Measurements from ENCODE around the gene BEND7. TPM values are rescaled to one million over a fixed set of nuclear protein-coding genes. Genes with fewer than 3 reads are reported as not detected.

BEND7 gene
- polyA plus RNA-seq, 1 donor from 2014 or later, result not detected

DNA sequence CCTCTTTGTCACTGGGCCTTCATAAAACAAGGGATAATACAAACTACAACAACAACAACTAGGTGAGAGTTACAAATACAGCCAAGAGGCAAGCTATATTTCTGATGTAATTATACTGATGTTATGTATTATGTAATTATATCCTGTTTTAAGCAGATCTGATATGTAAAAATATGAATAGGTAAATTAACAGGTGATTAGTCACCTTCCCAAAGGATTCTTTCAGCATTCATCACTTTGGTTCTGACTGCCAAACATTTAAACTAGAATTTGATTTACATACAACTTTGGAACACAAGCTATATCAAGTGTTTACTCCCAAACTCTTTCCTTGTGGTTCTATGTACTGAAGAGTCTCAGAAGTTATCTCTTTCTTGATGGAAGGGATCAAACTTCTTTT, 53.7 kb downstream of the BEND7 start:
- peaks cover 2% of the 10 kb centered on the region for H3K27me3 Mint-ChIP-seq
- peaks cover 2% of the 10 kb centered on the region for H3K36me3 Mint-ChIP-seq
- peaks cover 0 to 2% (median 0%) of the 10 kb centered on the region in 3 donors for H3K9me3 Mint-ChIP-seq
- H3K4me3 Mint-ChIP-seq, result no peak overlapping the region
- no peaks in the 10 kb centered on the region for H3K4me1 Mint-ChIP-seq
- no peak overlapping the region for H3K27ac Mint-ChIP-seq

DNA sequence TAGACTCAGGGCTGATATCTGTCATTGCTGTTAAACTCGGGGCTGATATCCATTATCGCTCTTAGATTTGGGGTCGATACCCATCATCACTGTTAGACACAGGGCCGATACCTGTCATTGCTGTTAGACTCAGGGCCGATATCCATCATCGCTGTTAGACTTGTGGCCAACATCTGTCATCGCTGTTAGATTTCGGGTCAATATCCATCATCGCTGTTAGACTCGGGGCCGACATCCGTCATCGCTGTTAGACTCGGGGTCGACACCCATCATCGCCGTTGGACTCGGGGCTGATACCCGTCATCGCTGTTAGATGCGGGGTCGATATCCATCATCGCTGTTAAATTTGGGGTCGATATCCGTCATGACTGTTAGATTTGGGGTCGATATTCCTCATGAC, 54.8 kb downstream of the BEND7 start:
- Mint-ChIP-seq H3K27me3 (peaks cover 2% of the 10 kb centered on the region), H3K9me3 (peaks cover 0 to 2% (median 0%) of the 10 kb centered on the region in 3 donors), H3K27ac (no peak overlapping the region), H3K4me3 (no peak overlapping the region), H3K36me3 (peaks cover 2% of the 10 kb centered on the region), H3K4me1 (no peaks in the 10 kb centered on the region)

DNA sequence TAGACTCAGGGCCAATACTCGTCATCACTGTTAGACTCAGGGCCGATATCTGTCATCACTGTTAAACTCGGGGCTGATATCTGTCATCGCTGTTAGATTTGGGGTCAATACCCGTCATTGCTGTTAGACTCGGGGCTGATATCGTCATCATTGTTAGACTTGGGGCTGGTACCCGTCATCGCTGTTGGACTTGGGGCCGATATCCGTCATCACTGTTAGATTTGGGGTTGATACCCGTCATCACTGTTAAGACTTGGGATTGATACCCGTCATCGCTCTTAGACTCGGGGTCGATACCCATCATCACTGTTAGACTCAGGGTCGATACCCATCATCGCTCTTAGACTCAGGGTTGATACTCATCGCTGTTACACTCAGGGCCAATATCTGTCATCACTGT, 56.5 kb downstream of the BEND7 start:
- peaks cover 0 to 2% (median 0%) of the 10 kb centered on the region in 3 donors for H3K9me3 Mint-ChIP-seq
- no peaks in the 10 kb centered on the region for H3K36me3 Mint-ChIP-seq
- H3K27me3 Mint-ChIP-seq, result no peaks in the 10 kb centered on the region
- H3K27ac Mint-ChIP-seq, result no peak overlapping the region
- no peak overlapping the region for H3K4me3 Mint-ChIP-seq
- H3K4me1 Mint-ChIP-seq, result no peaks in the 10 kb centered on the region

GRCh38 chr10:13470270-13470669, 58.5 kb downstream of the BEND7 start:
- H3K27me3 Mint-ChIP-seq, result no peaks in the 10 kb centered on the region
- H3K27ac Mint-ChIP-seq, result no peak overlapping the region
- H3K9me3 Mint-ChIP-seq, result peaks cover 0 to under 1% (median 0%) of the 10 kb centered on the region in 3 donors
- no peak overlapping the region for H3K4me3 Mint-ChIP-seq
- no peaks in the 10 kb centered on the region for H3K4me1 Mint-ChIP-seq
- no peaks in the 10 kb centered on the region for H3K36me3 Mint-ChIP-seq

GRCh38 chr10:13462551-13462950, 66.3 kb downstream of the BEND7 start:
- no peak overlapping the region for H3K4me3 Mint-ChIP-seq
- H3K27ac Mint-ChIP-seq, result no peak overlapping the region
- H3K4me1 Mint-ChIP-seq, result no peaks in the 10 kb centered on the region
- peaks cover 5% of the 10 kb centered on the region for H3K27me3 Mint-ChIP-seq
- H3K9me3 Mint-ChIP-seq, result peaks cover 0 to 14% (median 7%) of the 10 kb centered on the region in 3 donors
- peaks cover 1% of the 10 kb centered on the region for H3K36me3 Mint-ChIP-seq

- Mint-ChIP-seq H3K9me3 (peaks cover 0 to 14% (median 7%) of the 10 kb centered on the region in 3 donors), H3K27ac (no peak overlapping the region), H3K36me3 (peaks cover 5% of the 10 kb centered on the region), H3K27me3 (peaks cover 15% of the 10 kb centered on the region), H3K4me3 (no peak overlapping the region), H3K4me1 (peaks cover 0 to 6% (median 6%) of the 10 kb centered on the region in 3 donors)
These were observed 70.2 kb downstream of the BEND7 start for GRCh38 chr10:13458687-13459012.

DNA sequence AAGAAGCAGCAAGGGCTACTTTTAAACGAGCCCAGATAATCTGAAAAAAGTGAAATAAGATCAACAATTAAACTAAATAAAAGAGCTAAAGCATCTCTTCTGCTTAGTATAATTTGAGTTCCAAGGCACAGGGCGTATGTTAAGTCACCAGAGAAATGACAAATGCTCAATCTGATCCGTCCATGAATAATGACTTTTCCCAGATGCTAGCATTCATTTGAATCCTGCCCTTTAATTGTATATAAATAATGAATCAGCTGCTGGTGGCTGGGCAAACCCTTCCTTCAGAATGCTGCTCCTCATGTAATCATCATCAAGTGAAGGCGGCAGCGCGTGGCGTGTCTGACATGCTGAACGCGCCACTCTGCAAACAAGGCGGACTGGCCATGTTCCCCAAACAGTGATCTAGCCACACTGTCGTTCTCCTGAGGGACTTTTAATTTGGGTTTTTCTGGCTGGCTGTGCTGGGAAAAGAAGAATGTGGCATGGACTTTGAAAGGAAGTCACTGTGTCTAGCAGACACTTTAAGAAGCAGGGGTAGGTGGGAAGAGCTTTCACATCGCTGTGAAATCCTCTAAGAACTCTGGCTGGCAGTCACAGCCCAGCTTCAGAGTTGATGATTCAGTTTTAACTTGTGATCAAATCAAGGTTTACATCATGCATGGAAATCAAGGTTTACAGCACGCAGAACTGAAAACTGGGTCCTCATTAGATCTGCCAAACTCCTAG, 70.7 kb downstream of the BEND7 start:
- Mint-ChIP-seq H3K36me3 (peaks cover 5% of the 10 kb centered on the region), H3K4me1 (peaks cover 0 to 6% (median 6%) of the 10 kb centered on the region in 3 donors), H3K27me3 (peaks cover 15% of the 10 kb centered on the region), H3K9me3 (peaks cover 0 to 13% (median 6%) of the 10 kb centered on the region in 3 donors), H3K27ac (no peak overlapping the region), H3K4me3 (no peak overlapping the region)

- Mint-ChIP-seq H3K4me3 (peak overlapping the region in 1 of 4 donors; percentile 34), H3K9me3 (no peaks in the 10 kb centered on the region), H3K27me3 (peaks cover 14% of the 10 kb centered on the region), H3K36me3 (peaks cover 4% of the 10 kb centered on the region), H3K4me1 (peaks cover 0 to 6% (median 6%) of the 10 kb centered on the region in 3 donors), H3K27ac (no peak overlapping the region)
These were observed 74.9 kb downstream of the BEND7 start for GRCh38 chr10:13453896-13454295.

- Mint-ChIP-seq H3K9me3 (no peaks in the 10 kb centered on the region), H3K27ac (no peak overlapping the region), H3K4me1 (peaks cover 0 to 6% (median 6%) of the 10 kb centered on the region in 3 donors), H3K27me3 (peaks cover 4% of the 10 kb centered on the region), H3K4me3 (no peak overlapping the region), H3K36me3 (peaks cover 2% of the 10 kb centered on the region)
These were observed 78.7 kb downstream of the BEND7 start for GRCh38 chr10:13450069-13450468.

GRCh38 chr10:13449296-13449695, 79.5 kb downstream of the BEND7 start:
- Mint-ChIP-seq H3K4me3 (no peak overlapping the region), H3K9me3 (no peaks in the 10 kb centered on the region), H3K27ac (no peak overlapping the region), H3K4me1 (peaks cover 0 to 6% (median 6%) of the 10 kb centered on the region in 3 donors), H3K27me3 (peaks cover 4% of the 10 kb centered on the region), H3K36me3 (no peaks in the 10 kb centered on the region)

GRCh38 chr10:13448216-13448615, 80.6 kb downstream of the BEND7 start:
- H3K4me3 Mint-ChIP-seq, result no peak overlapping the region
- peaks cover 8% of the 10 kb centered on the region for H3K27me3 Mint-ChIP-seq
- H3K9me3 Mint-ChIP-seq, result no peaks in the 10 kb centered on the region
- no peaks in the 10 kb centered on the region for H3K36me3 Mint-ChIP-seq
- H3K4me1 Mint-ChIP-seq, result no peaks in the 10 kb centered on the region
- H3K27ac Mint-ChIP-seq, result no peak overlapping the region

DNA sequence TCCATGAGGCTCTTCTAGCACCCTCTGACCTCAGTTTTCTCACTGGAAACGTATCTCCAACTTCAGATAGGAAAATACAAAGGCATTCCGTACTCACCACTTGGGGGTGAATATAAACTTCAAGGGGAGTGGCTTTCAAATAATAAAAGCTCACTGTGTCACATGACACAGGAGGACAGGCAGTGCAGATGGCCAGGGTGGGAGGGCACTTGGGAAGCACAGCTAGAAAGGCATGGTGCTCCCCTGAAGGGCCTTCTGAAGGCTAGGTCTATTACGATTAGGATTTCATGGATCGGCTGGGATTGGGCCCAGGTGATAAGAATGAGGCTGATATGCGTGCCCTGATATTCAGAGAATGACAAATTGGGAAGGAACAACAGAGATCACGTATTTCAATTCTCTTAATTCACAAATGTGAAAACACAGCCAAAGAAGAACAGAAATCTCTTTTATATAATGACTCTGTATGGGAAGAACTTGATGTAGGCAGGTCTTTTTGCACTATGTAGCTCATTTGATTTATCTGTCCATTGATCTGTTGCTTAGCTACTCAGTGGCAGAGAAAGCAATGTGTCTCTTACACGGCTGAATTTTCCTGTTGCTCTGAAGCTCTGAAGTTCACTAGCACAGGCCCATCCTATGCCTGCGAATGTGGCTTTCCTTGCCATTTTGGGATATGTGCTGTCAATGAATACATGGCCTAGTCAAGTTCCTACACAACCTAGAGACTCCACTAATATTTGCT, 83.0 kb downstream of the BEND7 start:
- H3K36me3 Mint-ChIP-seq, result no peaks in the 10 kb centered on the region
- H3K4me1 Mint-ChIP-seq, result no peaks in the 10 kb centered on the region
- no peak overlapping the region for H3K4me3 Mint-ChIP-seq
- no peak overlapping the region for H3K27ac Mint-ChIP-seq
- H3K9me3 Mint-ChIP-seq, result no peaks in the 10 kb centered on the region
- peaks cover 21% of the 10 kb centered on the region for H3K27me3 Mint-ChIP-seq

DNA sequence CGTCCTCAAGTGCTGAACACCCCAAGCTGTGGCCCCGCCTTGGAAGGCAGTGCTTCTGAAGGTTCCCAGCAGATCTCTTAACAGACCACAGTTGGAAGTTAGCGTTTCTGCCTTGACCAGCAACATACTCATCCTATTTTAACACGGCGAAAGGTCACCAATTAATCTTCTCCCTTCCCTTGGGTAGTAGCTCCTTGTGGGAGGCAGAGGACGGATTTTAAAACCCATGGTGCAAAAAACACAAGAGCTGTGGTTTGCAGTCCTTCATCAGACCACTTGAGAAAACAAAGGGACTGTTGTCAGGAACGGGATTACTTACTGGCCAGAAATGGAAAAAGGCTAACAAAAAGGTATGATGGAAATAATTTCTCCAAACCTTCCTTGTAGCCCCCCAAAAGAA, 87.3 kb downstream of the BEND7 start:
- no peak overlapping the region for H3K27ac Mint-ChIP-seq

GRCh38 chr10:13440185-13441061, 88.4 kb downstream of the BEND7 start:
- H3K4me1 Mint-ChIP-seq, result peaks cover 0 to 11% (median 6%) of the 10 kb centered on the region in 3 donors
- no peak overlapping the region for H3K27ac Mint-ChIP-seq
- no peaks in the 10 kb centered on the region for H3K36me3 Mint-ChIP-seq
- H3K27me3 Mint-ChIP-seq, result peaks cover 39% of the 10 kb centered on the region
- H3K9me3 Mint-ChIP-seq, result no peaks in the 10 kb centered on the region
- peak overlapping the region in 3 of 4 donors; percentile 61 to 79 (median 70) for H3K4me3 Mint-ChIP-seq

More for the DNA sequence above, 87.3 kb downstream of the BEND7 start:
- H3K36me3 Mint-ChIP-seq, result no peaks in the 10 kb centered on the region
- H3K9me3 Mint-ChIP-seq, result no peaks in the 10 kb centered on the region
- H3K4me3 Mint-ChIP-seq, result peak overlapping the region in 1 of 4 donors; percentile 28
- peaks cover 38% of the 10 kb centered on the region for H3K27me3 Mint-ChIP-seq
- H3K4me1 Mint-ChIP-seq, result peaks cover 0 to 8% (median 6%) of the 10 kb centered on the region in 3 donors
